Stomach (tissue), 9 donors: ENCODE results near the gene RPS6KA4. TPM values are rescaled to one million over a fixed set of nuclear protein-coding genes. Genes with fewer than 3 reads are reported as not detected.

ENCODE experiments used
- DNase-seq, 2 donors: peaks; one replicate each; pipeline versions ENCODE4 v3.0.0 to v3.0.0-alpha.2; 2013 to 2019
- H3K27ac ChIP-seq, 5 donors: fragments of 200-600 bp in 4 of 5; sonication (generic) in 4 of 5; one replicate each; pipeline ENCODE4 v1.5.1; 2013 to 2019; ENCODE audit warnings: mild to moderate bottlenecking in 1 of 5, moderate library complexity in 1 of 5
- H3K27me3 ChIP-seq, 3 donors: fragments of 200-600 bp; sonication (generic); one replicate each; pipeline ENCODE4 v1.5.1; 2017 to 2019; ENCODE audit warnings: mixed run types in 1 of 3
- H3K36me3 ChIP-seq, 4 donors: fragments of 200-600 bp; sonication (generic); 1 replicate in 3 of 4; 2 replicates in 1 of 4; pipeline ENCODE4 v1.5.1; 2016 to 2019
- H3K4me1 ChIP-seq, 4 donors: fragments of 200-600 bp; sonication (generic); one replicate each; pipeline ENCODE4 v1.5.1; 2016 to 2019
- H3K4me3 ChIP-seq, 4 donors: fragments of 200-600 bp; sonication (generic) in 3 of 4; one replicate each; pipeline ENCODE4 v1.5.1; 2016 to 2019; ENCODE audit warnings: mild to moderate bottlenecking in 1 of 4
- H3K9me3 ChIP-seq, 4 donors: fragments of 200-600 bp; sonication (generic); one replicate each; pipeline ENCODE4 v1.5.1; 2016 to 2019
- CTCF ChIP-seq, 7 experiments: fragments of 450-650 bp in 4 of 7; fragments of 200-600 bp in 3 of 7; sonication (generic) in 3 of 7; IDR thresholded peaks; one replicate each; pipeline ENCODE4 v1.5.1; 2016 to 2019; ENCODE audit warnings: antibody characterized with exemption in 7 of 7, control low read depth in 2 of 7, mild to moderate bottlenecking in 1 of 7
- EP300 ChIP-seq: sonication (generic); formaldehyde crosslinking; IDR thresholded peaks from one replicate; pipeline ENCODE4 v1.6.1; 2017; ENCODE audit warnings: antibody characterized with exemption
- POLR2A ChIP-seq, 4 donors: fragments of 450-650 bp; IDR thresholded peaks; one replicate each; pipeline ENCODE4 v1.6.1; 2016; ENCODE audit warnings: antibody characterized with exemption in 4 of 4, control low read depth in 2 of 4, mild to moderate bottlenecking in 1 of 4, moderate library complexity in 1 of 4
- POLR2AphosphoS5 ChIP-seq, 3 donors: sonication (generic); formaldehyde crosslinking; IDR thresholded peaks; one replicate each; pipeline ENCODE4 v1.6.1; 2016; ENCODE audit warnings: antibody characterized with exemption in 3 of 3
- WGBS, 5 donors: extraction: QIAGEN DNeasy Blood & Tissue Kit in 3 of 5; methylation state at CpG; one replicate each; pipeline versions ENCODE4 v1.1.5 to v1.1.7; 2013 to 2018; 5-methylcytosine and 5-hydroxymethylcytosine counted together
- intact Hi-C: fragments of 100-400 bp; cut with DNase I; formaldehyde crosslinking; loops from one replicate; pipeline ENCODE4 v1.15.1; 2023; ENCODE audit warnings: low total_unique reads
- polyA plus RNA-seq, 3 donors: library from polyadenylated mRNA; stranded (reverse); fragments of 200-250 nt; gene quantifications; one replicate each; pipeline ENCODE4 v1.2.3, GENCODE V29; 2013
- total RNA-seq, 5 donors: library from RNA; depleted of rRNA; stranded (reverse); fragments of >200 nt; gene quantifications; one replicate each; pipeline versions ENCODE4 v1.1.0 to v1.2.3, GENCODE V29; 2014 to 2016
- donor health status: healthy with polysubstance abuse.
- donor health status: Bipolar disorder and iron deficiency.
- donor health status: healthy.

Gene RPS6KA4
- total and polyA plus RNA-seq, 8 donors, result 15.4 to 103 (median 29.6) TPM

GRCh38 chr11:64341851-64342791, 16.8 kb upstream of the RPS6KA4 start:
- Histone ChIP-seq H3K27ac (peak overlapping the region; percentile 75 to 81 (median 77)), H3K4me3 (peak overlapping the region; percentile 30 to 44 (median 34)), H3K27me3 (no peaks in the 10 kb centered on the region), H3K9me3 (no peaks in the 10 kb centered on the region), H3K36me3 (peaks cover 0 to 14% (median 0%) of the 10 kb centered on the region in 4 donors), H3K4me1 (peaks cover 13 to 45% (median 32%) of the 10 kb centered on the region in 4 donors)
- intact Hi-C loops, result no loop called here
- TF ChIP-seq EP300 (no peak), CTCF (IDR thresholded peaks at IDR 0.05) (peak in 5 of 7 experiments; percentile 37 to 66 (median 50)), POLR2A (IDR thresholded peaks at IDR 0.05) (peak in 1 of 4 donors; percentile 23), POLR2AphosphoS5 (IDR thresholded peaks at IDR 0.05) (peak; percentile 51 to 82 (median 76))
- WGBS, 5 donors, result 16 to 38% (median 19%) methylated on average over 22 to 55 of the region's 55 CpGs
- peak; percentile 96 for DNase-seq

- Histone ChIP-seq H3K4me1 (peaks cover 13 to 52% (median 37%) of the 10 kb centered on the region in 4 donors), H3K27ac (peak overlapping the region; percentile 38 to 81 (median 77)), H3K36me3 (peaks cover 0 to 14% (median 0%) of the 10 kb centered on the region in 4 donors), H3K9me3 (no peaks in the 10 kb centered on the region), H3K27me3 (no peaks in the 10 kb centered on the region), H3K4me3 (peak overlapping the region; percentile 30 to 44 (median 34))
- intact Hi-C loops, result no loop called here
- 46 to 59% (median 54%) methylated on average over 26 to 29 of the region's 29 CpGs for WGBS, 5 donors
- TF ChIP-seq POLR2A (IDR thresholded peaks at IDR 0.05) (no peak), POLR2AphosphoS5 (IDR thresholded peaks at IDR 0.05) (no peak), CTCF (IDR thresholded peaks at IDR 0.05) (no peak), EP300 (no peak)
- DNase-seq, result peak in 1 of 2 donors; percentile 38
Measured at GRCh38 chr11:64342869-64343745, 15.9 kb upstream of the RPS6KA4 start.

- Histone ChIP-seq H3K4me3 (no peak overlapping the region), H3K4me1 (peaks cover 13 to 55% (median 39%) of the 10 kb centered on the region in 4 donors), H3K36me3 (peaks cover 0 to 14% (median 0%) of the 10 kb centered on the region in 4 donors), H3K27me3 (no peaks in the 10 kb centered on the region), H3K27ac (no peak overlapping the region), H3K9me3 (no peaks in the 10 kb centered on the region)
- no peak for TF ChIP-seq EP300
- no peak for TF ChIP-seq CTCF (IDR thresholded peaks at IDR 0.05)
- TF ChIP-seq POLR2A (IDR thresholded peaks at IDR 0.05), result no peak
- no peak for TF ChIP-seq POLR2AphosphoS5 (IDR thresholded peaks at IDR 0.05)
- 72 to 85% (median 83%) methylated on average over 9 to 18 of the region's 18 CpGs for WGBS, 5 donors
- peak; percentile 33 to 44 for DNase-seq
- intact Hi-C loops, result no loop called here
Measured at GRCh38 chr11:64343767-64344559, 15.0 kb upstream of the RPS6KA4 start.
